ENCODE measurements around the gene WDR72. TPM values are rescaled to one million over a fixed set of nuclear protein-coding genes. Genes with fewer than 3 reads are reported as not detected.
A peak's percentile ranks its signal among the peaks of the same experiment; 100 is the strongest.
"Not testable (repeated sequence)": the region's sequence is repeated elsewhere in the genome, so short reads cannot be mapped to it uniquely, and the experiment has no call there.

WDR72 gene
- 12.3 and 26.4 TPM in 2 replicates for total RNA-seq (2014; rRNA removed; shearing (Covaris generic))

GRCh38 chr15:53759411-53759931, at the start of gene WDR72:
TSS of gene WDR72 (minus strand) at chr15:53759663. CDS start at chr15:53733149, 26,514 bp downstream.
- peak; percentile 90 for DNase-seq
- Histone ChIP-seq H3K27me3 (ENCODE audit: control insufficient read depth, insufficient read depth, low read length) (peaks cover 14% of the 10 kb centered on the region), H3K4me3 (ENCODE audit: insufficient read depth, low read depth, low read length) (peak within 1 kb of the TSS; percentile 53), H3K36me3 (replicated peaks; ENCODE audit: control insufficient read depth, insufficient read depth, low read length) (no peaks in the 10 kb centered on the region)

GRCh38 chr15:53808058-53808706, 48.7 kb upstream of the WDR72 start:
- Histone ChIP-seq H3K36me3 (replicated peaks; ENCODE audit: control insufficient read depth, insufficient read depth, low read length) (no peaks in the 10 kb centered on the region), H3K27me3 (ENCODE audit: control insufficient read depth, insufficient read depth, low read length) (no peaks in the 10 kb centered on the region), H3K4me3 (ENCODE audit: insufficient read depth, low read depth, low read length) (no peak overlapping the region)
- DNase-seq = peak; percentile 3

GRCh38 chr15:53807501-53807900, 48.0 kb upstream of the WDR72 start:
- no peak overlapping the region for H3K4me3 ChIP-seq (ENCODE audit: insufficient read depth, low read depth, low read length)
- no peaks in the 10 kb centered on the region for H3K27me3 ChIP-seq (ENCODE audit: control insufficient read depth, insufficient read depth, low read length)
- H3K36me3 ChIP-seq (replicated peaks; ENCODE audit: control insufficient read depth, insufficient read depth, low read length) = no peaks in the 10 kb centered on the region
- DNase-seq = no peak

GRCh38 chr15:53802672-53803071, 43.2 kb upstream of the WDR72 start:
- no peak for DNase-seq
- Histone ChIP-seq H3K36me3 (replicated peaks; ENCODE audit: control insufficient read depth, insufficient read depth, low read length) (no peaks in the 10 kb centered on the region), H3K27me3 (ENCODE audit: control insufficient read depth, insufficient read depth, low read length) (no peaks in the 10 kb centered on the region), H3K4me3 (ENCODE audit: insufficient read depth, low read depth, low read length) (no peak overlapping the region)

GRCh38 chr15:53791581-53791980, 32.1 kb upstream of the WDR72 start:
- no peak for DNase-seq
- H3K4me3 ChIP-seq (ENCODE audit: insufficient read depth, low read depth, low read length) = no peak overlapping the region
- H3K27me3 ChIP-seq (ENCODE audit: control insufficient read depth, insufficient read depth, low read length) = no peaks in the 10 kb centered on the region
- H3K36me3 ChIP-seq (replicated peaks; ENCODE audit: control insufficient read depth, insufficient read depth, low read length) = no peaks in the 10 kb centered on the region

- H3K27me3 ChIP-seq (ENCODE audit: control insufficient read depth, insufficient read depth, low read length) = no peaks in the 10 kb centered on the region
- no peak for DNase-seq
- H3K4me3 ChIP-seq (ENCODE audit: insufficient read depth, low read depth, low read length) = no peak overlapping the region
- no peaks in the 10 kb centered on the region for H3K36me3 ChIP-seq (replicated peaks; ENCODE audit: control insufficient read depth, insufficient read depth, low read length)
Measured at GRCh38 chr15:53789654-53790375, 30.4 kb upstream of the WDR72 start.

- Histone ChIP-seq H3K36me3 (replicated peaks; ENCODE audit: control insufficient read depth, insufficient read depth, low read length) (no peaks in the 10 kb centered on the region), H3K27me3 (ENCODE audit: control insufficient read depth, insufficient read depth, low read length) (no peaks in the 10 kb centered on the region), H3K4me3 (ENCODE audit: insufficient read depth, low read depth, low read length) (no peak overlapping the region)
- no peak for DNase-seq
Measured at GRCh38 chr15:53786401-53786800, 26.9 kb upstream of the WDR72 start.

GRCh38 chr15:53785241-53785640, 25.8 kb upstream of the WDR72 start:
- H3K36me3 ChIP-seq (replicated peaks; ENCODE audit: control insufficient read depth, insufficient read depth, low read length); H3K4me3 ChIP-seq (ENCODE audit: insufficient read depth, low read depth, low read length): not testable (repeated sequence)

GRCh38 chr15:53762916-53763315, 3.5 kb upstream of the WDR72 start:
- Histone ChIP-seq H3K27me3 (ENCODE audit: control insufficient read depth, insufficient read depth, low read length) (peaks cover 13% of the 10 kb centered on the region), H3K36me3 (replicated peaks; ENCODE audit: control insufficient read depth, insufficient read depth, low read length) (no peaks in the 10 kb centered on the region), H3K4me3 (ENCODE audit: insufficient read depth, low read depth, low read length) (no peak overlapping the region)
- DNase-seq = no peak

More at GRCh38 chr15:53785241-53785640, 25.8 kb upstream of the WDR72 start:
- H3K27me3 ChIP-seq (ENCODE audit: control insufficient read depth, insufficient read depth, low read length); DNase-seq: not testable (repeated sequence)

- no peak overlapping the region for H3K4me3 ChIP-seq (ENCODE audit: insufficient read depth, low read depth, low read length)
- H3K27me3 ChIP-seq (ENCODE audit: control insufficient read depth, insufficient read depth, low read length) = peaks cover 14% of the 10 kb centered on the region
- DNase-seq = peak; percentile 27
- no peaks in the 10 kb centered on the region for H3K36me3 ChIP-seq (replicated peaks; ENCODE audit: control insufficient read depth, insufficient read depth, low read length)
Measured at GRCh38 chr15:53758412-53758811, 1.1 kb downstream of the WDR72 start.

GRCh38 chr15:53757906-53758305, 1.6 kb downstream of the WDR72 start:
- H3K36me3 ChIP-seq (replicated peaks; ENCODE audit: control insufficient read depth, insufficient read depth, low read length) = no peaks in the 10 kb centered on the region
- DNase-seq = no peak
- no peak overlapping the region for H3K4me3 ChIP-seq (ENCODE audit: insufficient read depth, low read depth, low read length)
- H3K27me3 ChIP-seq (ENCODE audit: control insufficient read depth, insufficient read depth, low read length) = peaks cover 14% of the 10 kb centered on the region

- no peak for DNase-seq
- peaks cover 10% of the 10 kb centered on the region for H3K27me3 ChIP-seq (ENCODE audit: control insufficient read depth, insufficient read depth, low read length)
- H3K4me3 ChIP-seq (ENCODE audit: insufficient read depth, low read depth, low read length) = no peak overlapping the region
- H3K36me3 ChIP-seq (replicated peaks; ENCODE audit: control insufficient read depth, insufficient read depth, low read length) = no peaks in the 10 kb centered on the region
Measured at GRCh38 chr15:53753813-53754212, 5.7 kb downstream of the WDR72 start.

GRCh38 chr15:53752406-53752805, 7.1 kb downstream of the WDR72 start:
- no peaks in the 10 kb centered on the region for H3K27me3 ChIP-seq (ENCODE audit: control insufficient read depth, insufficient read depth, low read length)
- no peak for DNase-seq
- no peak overlapping the region for H3K4me3 ChIP-seq (ENCODE audit: insufficient read depth, low read depth, low read length)
- no peaks in the 10 kb centered on the region for H3K36me3 ChIP-seq (replicated peaks; ENCODE audit: control insufficient read depth, insufficient read depth, low read length)

GRCh38 chr15:53747501-53748068, 11.9 kb downstream of the WDR72 start:
- no peak overlapping the region for H3K4me3 ChIP-seq (ENCODE audit: insufficient read depth, low read depth, low read length)
- no peak for DNase-seq
- H3K27me3 ChIP-seq (ENCODE audit: control insufficient read depth, insufficient read depth, low read length) = no peaks in the 10 kb centered on the region
- no peaks in the 10 kb centered on the region for H3K36me3 ChIP-seq (replicated peaks; ENCODE audit: control insufficient read depth, insufficient read depth, low read length)

- H3K4me3 ChIP-seq (ENCODE audit: insufficient read depth, low read depth, low read length) = no peak overlapping the region
- H3K36me3 ChIP-seq (replicated peaks; ENCODE audit: control insufficient read depth, insufficient read depth, low read length) = no peaks in the 10 kb centered on the region
- no peaks in the 10 kb centered on the region for H3K27me3 ChIP-seq (ENCODE audit: control insufficient read depth, insufficient read depth, low read length)
- DNase-seq = no peak
Measured at GRCh38 chr15:53746101-53746500, 13.4 kb downstream of the WDR72 start.
